ENCODE data around the gene XKR7.

Gene XKR7

DNA sequence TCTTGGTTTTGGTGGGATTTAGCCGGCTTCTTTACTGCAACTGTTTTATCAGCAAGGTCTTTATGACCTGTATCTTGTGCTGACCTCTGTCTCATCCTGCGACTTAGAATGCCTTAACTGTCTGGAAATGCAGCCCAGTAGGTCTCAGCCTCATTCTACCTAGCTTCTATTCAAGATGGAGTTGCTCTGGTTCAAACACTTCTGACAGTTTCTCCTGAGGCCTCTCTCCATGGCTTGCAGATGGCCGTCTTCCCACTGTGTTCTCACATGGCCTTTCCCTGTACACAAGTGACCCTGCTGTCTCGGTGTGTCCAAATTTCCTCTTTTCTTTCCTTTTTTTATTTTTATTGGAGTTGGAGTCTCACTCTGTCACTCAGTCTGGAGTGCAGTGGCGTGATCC, 38.1 kb downstream of the XKR7 start:
- TF ChIP-seq, protein P1, sequence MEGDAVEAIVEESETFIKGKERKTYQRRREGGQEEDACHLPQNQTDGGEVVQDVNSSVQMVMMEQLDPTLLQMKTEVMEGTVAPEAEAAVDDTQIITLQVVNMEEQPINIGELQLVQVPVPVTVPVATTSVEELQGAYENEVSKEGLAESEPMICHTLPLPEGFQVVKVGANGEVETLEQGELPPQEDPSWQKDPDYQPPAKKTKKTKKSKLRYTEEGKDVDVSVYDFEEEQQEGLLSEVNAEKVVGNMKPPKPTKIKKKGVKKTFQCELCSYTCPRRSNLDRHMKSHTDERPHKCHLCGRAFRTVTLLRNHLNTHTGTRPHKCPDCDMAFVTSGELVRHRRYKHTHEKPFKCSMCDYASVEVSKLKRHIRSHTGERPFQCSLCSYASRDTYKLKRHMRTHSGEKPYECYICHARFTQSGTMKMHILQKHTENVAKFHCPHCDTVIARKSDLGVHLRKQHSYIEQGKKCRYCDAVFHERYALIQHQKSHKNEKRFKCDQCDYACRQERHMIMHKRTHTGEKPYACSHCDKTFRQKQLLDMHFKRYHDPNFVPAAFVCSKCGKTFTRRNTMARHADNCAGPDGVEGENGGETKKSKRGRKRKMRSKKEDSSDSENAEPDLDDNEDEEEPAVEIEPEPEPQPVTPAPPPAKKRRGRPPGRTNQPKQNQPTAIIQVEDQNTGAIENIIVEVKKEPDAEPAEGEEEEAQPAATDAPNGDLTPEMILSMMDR (IDR thresholded peaks at IDR 0.05): no peak
- Histone ChIP-seq H3K4me3 (no peak overlapping the region), H3K27ac (no peak overlapping the region)
- no peak for DNase-seq (ENCODE audit: low spot score)

DNA sequence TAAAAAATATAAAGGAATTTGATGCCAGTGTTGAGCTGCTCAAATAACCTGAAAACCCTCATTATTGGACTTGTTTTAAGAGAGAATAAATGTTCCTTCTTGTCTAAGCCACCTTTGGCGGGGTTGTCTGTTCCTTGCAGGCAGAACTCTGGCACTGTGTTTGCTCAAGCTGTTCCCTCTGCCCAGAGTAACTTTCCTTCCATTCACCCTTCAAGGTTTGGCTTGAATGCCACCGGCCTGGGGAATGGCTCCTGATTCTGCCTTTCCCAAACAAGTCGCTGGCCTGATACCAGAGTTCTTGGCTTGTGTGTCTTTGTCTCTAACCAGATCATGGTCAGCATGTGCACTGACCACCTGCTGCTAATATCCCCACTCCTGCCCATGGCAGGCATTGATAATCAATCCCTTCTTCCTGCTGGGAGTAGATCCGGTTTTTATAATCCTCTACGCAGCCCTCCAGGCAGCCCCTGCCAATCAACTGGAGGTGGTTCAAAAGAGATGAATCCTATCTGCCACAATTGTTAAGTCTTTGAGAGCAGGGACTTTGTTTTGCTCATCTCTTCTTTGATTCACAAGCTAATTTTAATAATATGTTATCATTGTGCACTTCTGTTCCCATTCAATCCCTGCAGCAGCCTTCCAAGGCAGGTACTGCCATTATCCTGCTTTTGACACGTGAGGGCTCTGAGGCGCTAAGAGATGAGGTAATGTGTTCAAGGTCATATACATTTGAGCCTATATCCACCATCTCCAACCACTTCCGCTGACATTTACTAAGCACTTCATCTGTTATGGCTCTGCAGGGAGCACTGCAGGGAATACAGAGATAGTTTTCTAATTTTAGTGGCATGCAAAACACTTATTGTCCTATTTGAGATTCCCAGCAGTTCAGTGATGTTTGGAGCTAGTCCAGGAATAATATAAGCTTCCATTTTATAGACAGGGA, 39.2 kb downstream of the XKR7 start:
- H3K27ac ChIP-seq: no peak overlapping the region
- no peak for DNase-seq (ENCODE audit: low spot score)
- TF ChIP-seq, protein P1 (IDR thresholded peaks at IDR 0.05): no peak
- H3K4me3 ChIP-seq: no peak overlapping the region

DNA sequence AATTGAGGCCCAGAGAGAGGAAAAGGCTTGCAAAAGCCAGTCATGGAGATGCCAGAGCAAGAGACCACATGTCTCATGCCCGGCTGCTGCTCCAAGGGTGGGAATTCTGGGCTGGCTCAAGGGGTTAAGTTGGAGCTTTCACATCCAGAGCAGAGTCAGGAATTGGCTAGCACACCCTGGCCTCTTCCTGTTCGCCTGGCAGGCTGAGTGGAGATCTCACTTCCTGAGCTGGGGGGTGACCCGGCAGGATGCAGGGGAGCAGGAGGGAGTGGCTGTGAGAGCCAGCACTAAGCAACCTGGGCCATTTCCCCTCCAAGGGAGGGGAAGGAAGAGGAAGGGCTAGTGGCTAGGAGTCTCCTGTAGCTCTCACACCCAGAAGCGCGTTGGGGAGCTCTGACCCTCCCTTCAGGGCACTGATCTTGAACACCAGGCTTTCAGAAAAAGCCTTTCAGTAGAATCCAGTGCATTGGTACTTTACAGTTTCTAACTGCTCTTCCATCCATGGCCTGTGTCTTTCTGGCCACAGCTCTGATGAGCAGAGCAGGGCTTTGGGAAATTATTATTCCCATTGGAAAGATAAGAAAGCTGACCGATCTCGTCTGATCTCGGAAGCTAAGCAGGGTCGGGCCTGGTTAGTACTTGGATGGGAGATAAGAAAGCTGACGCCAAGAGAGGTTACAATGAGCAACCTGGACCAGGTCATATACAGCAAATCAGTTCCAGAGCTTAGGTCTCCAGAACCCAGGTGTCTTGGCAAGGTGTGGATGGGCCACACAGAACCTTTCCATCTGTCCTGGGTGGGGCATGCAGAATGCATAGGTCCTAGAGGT, 40.1 kb downstream of the XKR7 start:
- DNase-seq (ENCODE audit: low spot score): no peak
- H3K27ac ChIP-seq: no peak overlapping the region
- no peak overlapping the region for H3K4me3 ChIP-seq
- TF ChIP-seq, protein P1 (IDR thresholded peaks at IDR 0.05): no peak

DNA sequence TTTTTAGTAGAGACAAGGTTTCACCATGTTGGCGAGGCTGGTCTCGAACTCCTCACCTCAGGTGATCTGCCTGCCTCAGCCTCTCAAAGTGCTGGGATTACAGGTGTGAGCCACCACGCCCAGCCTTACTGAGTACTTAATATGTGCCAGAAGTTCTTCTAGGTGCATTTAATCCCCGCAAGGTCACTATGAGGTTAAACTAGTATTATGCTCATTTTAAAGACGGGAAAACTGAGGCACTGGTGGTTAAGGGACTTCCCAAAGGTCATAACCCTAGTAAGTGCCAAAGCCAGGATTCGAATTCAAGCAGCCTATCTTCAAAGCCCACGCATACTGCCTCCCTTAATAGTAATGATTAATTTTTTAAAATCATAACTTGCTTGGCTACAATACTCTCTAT, 41.6 kb downstream of the XKR7 start:
- H3K4me3 ChIP-seq: no peak overlapping the region
- no peak for DNase-seq (ENCODE audit: low spot score)
- H3K27ac ChIP-seq: peak overlapping the region in 1 of 2 donors; percentile 45
- TF ChIP-seq, protein P1 (IDR thresholded peaks at IDR 0.05): no peak

DNA sequence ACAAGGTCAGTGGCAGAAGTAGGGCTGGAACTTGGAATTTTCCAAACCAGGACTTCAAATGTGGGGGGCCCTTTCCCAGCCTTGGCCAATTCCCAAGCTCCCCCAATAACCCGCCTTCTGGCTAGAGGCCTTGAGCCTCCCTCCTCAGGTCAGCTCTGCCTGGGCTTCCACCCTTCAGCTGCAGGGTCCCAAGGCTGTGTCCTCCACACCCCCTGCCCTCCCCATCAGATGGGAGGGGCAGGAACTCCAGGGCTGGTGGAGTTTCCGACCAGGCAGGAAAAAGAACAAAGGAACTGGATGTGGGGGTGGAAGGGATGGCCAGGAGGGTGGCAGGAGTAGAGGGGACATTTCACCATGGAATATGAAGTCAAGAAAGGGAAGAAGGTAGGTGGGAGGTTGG, 42.1 kb downstream of the XKR7 start, which contains the start of gene CCM2L:
TSS of gene CCM2L (plus strand) at position 338 of the 400 bp plus-strand sequence. CDS start at position 355, 17 bp downstream.
- no peak for DNase-seq (ENCODE audit: low spot score)
- H3K27ac ChIP-seq: peak within 1 kb of the TSS in 1 of 2 donors; percentile 62
- peak within 1 kb of the TSS; percentile 56 for H3K4me3 ChIP-seq
- TF ChIP-seq, protein P1 (IDR thresholded peaks at IDR 0.05): no peak

DNA sequence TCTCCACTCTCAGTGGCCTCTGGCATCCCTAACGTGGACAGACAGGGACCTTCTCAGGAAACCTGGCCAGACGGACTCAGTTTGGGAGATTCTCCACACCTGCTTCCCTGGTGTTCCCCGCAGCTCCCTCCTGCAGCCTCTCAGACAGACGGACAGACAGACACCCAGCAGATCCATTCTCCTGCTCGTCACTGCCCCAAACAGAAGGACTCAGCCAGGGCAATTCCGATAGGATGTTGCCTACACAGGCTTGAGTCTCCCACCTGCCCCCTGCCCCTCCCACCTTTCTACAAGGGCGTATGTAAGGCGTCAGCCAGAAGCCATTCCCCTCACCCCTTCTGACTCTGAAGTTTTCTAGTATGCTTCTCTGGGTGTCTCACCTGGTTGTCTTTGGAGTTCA, 42.7 kb downstream of the XKR7 start:
- no peak for DNase-seq (ENCODE audit: low spot score)
- Histone ChIP-seq H3K27ac (peak overlapping the region in 1 of 2 donors; percentile 62), H3K4me3 (peak overlapping the region; percentile 56)
- TF ChIP-seq, protein P1 (IDR thresholded peaks at IDR 0.05): no peak
